Gastrocnemius medialis (tissue), 4 donors: Measurements from ENCODE around the gene PI4KA. TPM values are rescaled to one million over a fixed set of nuclear protein-coding genes. Genes with fewer than 3 reads are reported as not detected.
"Not testable (repeated sequence)": the region's sequence is repeated elsewhere in the genome, so short reads cannot be mapped to it uniquely, and the experiment has no call there.

ENCODE experiments used
- ATAC-seq, 2 donors: fragments of 150-250 bp; one replicate each; pipeline ENCODE4 v1.9.1; 2016
- DNase-seq, 2 donors: peaks; one replicate each; pipeline ENCODE4 v3.0.0-alpha.2; 2019
- H3K27ac ChIP-seq, 4 donors: fragments of 200-600 bp; sonication (generic); 1 replicate in 1 of 4; 2 replicates in 3 of 4; pipeline ENCODE4 v1.5.1; 2016 to 2018; ENCODE audit warnings: mild to moderate bottlenecking in 2 of 4, moderate library complexity in 1 of 4
- H3K27me3 ChIP-seq, 3 donors: fragments of 200-600 bp; sonication (generic) in 2 of 3; 1 replicate in 1 of 3; 2 replicates in 2 of 3; pipeline versions ENCODE4 v1.5.1 to v1.6.0; 2016 to 2019; ENCODE audit warnings: mild to moderate bottlenecking in 1 of 3, moderate library complexity in 1 of 3
- H3K36me3 ChIP-seq, 2 donors: fragments of 200-600 bp; sonication (generic) in 1 of 2; one replicate each; pipeline ENCODE4 v1.5.1; 2017 to 2018
- H3K4me1 ChIP-seq, 2 donors: fragments of 200-600 bp; sonication (generic) in 1 of 2; one replicate each; pipeline ENCODE4 v1.5.1; 2016 to 2017; ENCODE audit warnings: mild to moderate bottlenecking in 2 of 2
- H3K4me3 ChIP-seq, 4 donors: fragments of 200-600 bp; sonication (generic) in 3 of 4; 1 replicate in 1 of 4; 2 replicates in 3 of 4; pipeline ENCODE4 v1.5.1; 2016 to 2019; ENCODE audit warnings: mild to moderate bottlenecking in 2 of 4
- H3K9me3 ChIP-seq, 3 donors: fragments of 200-600 bp; sonication (generic) in 2 of 3; 1 replicate in 1 of 3; 2 replicates in 2 of 3; pipeline ENCODE4 v1.5.1; 2016 to 2019
- POLR2A ChIP-seq, 2 donors: fragments of 450-650 bp; IDR thresholded peaks; one replicate each; pipeline ENCODE4 v1.6.1; 2017; ENCODE audit warnings: antibody characterized with exemption in 2 of 2, mild to moderate bottlenecking in 2 of 2, moderate library complexity in 2 of 2
- in situ Hi-C, 4 donors: fragments of 200-750 bp; cut with MboI; loops; one replicate each; pipeline versions ENCODE4 v1.15.0 to v1.8.0; 2017; ENCODE audit warnings: low sequenced_read_pairs in 4 of 4
- intact Hi-C: fragments of 100-400 bp; cut with DNase I; formaldehyde crosslinking; loops from one replicate; pipeline ENCODE4 v1.15.1; 2023; ENCODE audit warnings: low total_unique reads
- total RNA-seq, 4 donors: library from RNA; depleted of rRNA; stranded (reverse); fragments of >200 nt; gene quantifications; one replicate each; pipeline versions ENCODE4 v1.1.0 to v1.2.3, GENCODE V29; 2016
- TF ChIP-seq, protein P1 (sequence below), 5 experiments: fragments of 450-650 bp in 3 of 5; fragments of 200-600 bp in 2 of 5; sonication (generic) in 2 of 5; IDR thresholded peaks in 4 of 5; conservative IDR thresholded peaks in 1 of 5; 1 replicate in 4 of 5; 2 replicates in 1 of 5; pipeline ENCODE4 v1.5.1; 2016 to 2019; ENCODE audit warnings: antibody characterized with exemption in 5 of 5, mild to moderate bottlenecking in 3 of 5, moderate library complexity in 3 of 5

PI4KA gene
- total RNA-seq, 4 donors from 2014 or later: 40.1 to 59.7 (median 45.4) TPM

- ATAC-seq: peak; percentile 94 to 97
- intact Hi-C loops (no loop called here), in situ Hi-C loops (no loop called here)
- TF ChIP-seq POLR2A (IDR thresholded peaks at IDR 0.05): no peak
- TF ChIP-seq, protein P1, sequence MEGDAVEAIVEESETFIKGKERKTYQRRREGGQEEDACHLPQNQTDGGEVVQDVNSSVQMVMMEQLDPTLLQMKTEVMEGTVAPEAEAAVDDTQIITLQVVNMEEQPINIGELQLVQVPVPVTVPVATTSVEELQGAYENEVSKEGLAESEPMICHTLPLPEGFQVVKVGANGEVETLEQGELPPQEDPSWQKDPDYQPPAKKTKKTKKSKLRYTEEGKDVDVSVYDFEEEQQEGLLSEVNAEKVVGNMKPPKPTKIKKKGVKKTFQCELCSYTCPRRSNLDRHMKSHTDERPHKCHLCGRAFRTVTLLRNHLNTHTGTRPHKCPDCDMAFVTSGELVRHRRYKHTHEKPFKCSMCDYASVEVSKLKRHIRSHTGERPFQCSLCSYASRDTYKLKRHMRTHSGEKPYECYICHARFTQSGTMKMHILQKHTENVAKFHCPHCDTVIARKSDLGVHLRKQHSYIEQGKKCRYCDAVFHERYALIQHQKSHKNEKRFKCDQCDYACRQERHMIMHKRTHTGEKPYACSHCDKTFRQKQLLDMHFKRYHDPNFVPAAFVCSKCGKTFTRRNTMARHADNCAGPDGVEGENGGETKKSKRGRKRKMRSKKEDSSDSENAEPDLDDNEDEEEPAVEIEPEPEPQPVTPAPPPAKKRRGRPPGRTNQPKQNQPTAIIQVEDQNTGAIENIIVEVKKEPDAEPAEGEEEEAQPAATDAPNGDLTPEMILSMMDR (IDR thresholded peaks at IDR 0.05 in 4 of 5, conservative IDR thresholded peaks at IDR 0.05 in 1 of 5): no peak
- no peaks in the 10 kb centered on the region for H3K36me3 ChIP-seq
- peak overlapping the region in 1 of 4 donors; percentile 12 for H3K27ac ChIP-seq
- H3K9me3 ChIP-seq: no peaks in the 10 kb centered on the region
- DNase-seq: peak; percentile 32 to 37
- no peaks in the 10 kb centered on the region for H3K4me1 ChIP-seq
- no peak overlapping the region for H3K4me3 ChIP-seq
- H3K27me3 ChIP-seq: no peaks in the 10 kb centered on the region
Observed at GRCh38 chr22:20904008-20904979, 45.7 kb upstream of the PI4KA start.

DNA sequence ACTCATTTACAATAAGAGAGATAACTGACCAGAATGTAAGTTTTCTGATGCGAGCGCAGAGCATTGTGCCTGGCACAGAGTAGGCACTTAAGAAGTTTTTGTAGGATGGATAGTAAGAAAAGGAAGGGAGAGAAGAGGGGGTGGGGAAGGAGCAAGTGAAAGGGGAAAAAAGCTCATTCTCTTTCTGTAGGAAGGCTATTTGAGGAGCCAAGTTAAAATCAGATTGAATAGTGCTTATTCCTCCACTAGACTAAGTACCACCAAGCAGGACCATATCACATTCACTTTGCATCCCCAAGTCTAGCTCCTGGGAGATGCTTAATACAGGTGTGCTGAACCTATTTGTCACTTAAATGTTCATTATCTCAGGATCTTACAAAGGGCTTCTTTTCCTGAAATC, 44.5 kb upstream of the PI4KA start:
- in situ Hi-C loops (no loop called here), intact Hi-C loops (no loop called here)
- DNase-seq: no peak
- no peak for TF ChIP-seq POLR2A (IDR thresholded peaks at IDR 0.05)
- TF ChIP-seq, protein P1 (IDR thresholded peaks at IDR 0.05 in 4 of 5, conservative IDR thresholded peaks at IDR 0.05 in 1 of 5): no peak
- no peaks in the 10 kb centered on the region for H3K9me3 ChIP-seq
- no peaks in the 10 kb centered on the region for H3K36me3 ChIP-seq
- H3K4me1 ChIP-seq: no peaks in the 10 kb centered on the region
- no peak for ATAC-seq
- no peak overlapping the region for H3K4me3 ChIP-seq
- no peaks in the 10 kb centered on the region for H3K27me3 ChIP-seq
- no peak overlapping the region for H3K27ac ChIP-seq

GRCh38 chr22:20901093-20902033, 42.8 kb upstream of the PI4KA start:
- H3K4me3 ChIP-seq, intact Hi-C loops: not testable (repeated sequence)

GRCh38 chr22:20899827-20900423, 41.3 kb upstream of the PI4KA start:
- in situ Hi-C loops: no loop called here
- intact Hi-C loops: no loop called here

More at GRCh38 chr22:20901093-20902033, 42.8 kb upstream of the PI4KA start:
- DNase-seq, H3K4me1 ChIP-seq, H3K27me3 ChIP-seq, H3K36me3 ChIP-seq, in situ Hi-C loops, ATAC-seq, H3K9me3 ChIP-seq, H3K27ac ChIP-seq: not testable (repeated sequence)

DNA sequence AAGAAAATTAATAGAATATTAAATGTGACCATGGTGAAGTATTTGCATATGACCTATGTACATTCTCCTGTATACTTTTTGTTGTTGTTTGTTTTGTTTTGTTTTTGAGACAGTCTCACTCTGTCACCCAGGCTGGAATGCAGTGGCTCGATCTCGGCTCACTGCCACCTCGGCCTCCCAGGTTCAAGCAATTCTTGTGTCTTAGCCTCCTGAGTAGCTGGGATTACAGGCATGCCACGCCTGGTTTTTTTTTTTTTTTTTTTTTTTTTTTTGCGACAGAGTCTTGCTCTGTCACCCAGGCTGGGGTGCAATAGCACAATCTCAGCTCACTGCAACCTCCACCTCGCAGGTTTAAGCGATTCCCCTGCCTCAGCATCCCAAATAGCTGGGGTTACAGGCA, 39.1 kb upstream of the PI4KA start:
- H3K27ac ChIP-seq, H3K36me3 ChIP-seq, H3K4me1 ChIP-seq, in situ Hi-C loops, DNase-seq, intact Hi-C loops, H3K27me3 ChIP-seq, H3K9me3 ChIP-seq, ATAC-seq, H3K4me3 ChIP-seq: not testable (repeated sequence)

More at GRCh38 chr22:20899827-20900423, 41.3 kb upstream of the PI4KA start:
- Histone ChIP-seq H3K9me3 (no peaks in the 10 kb centered on the region), H3K27ac (no peak overlapping the region), H3K36me3 (no peaks in the 10 kb centered on the region), H3K4me3 (no peak overlapping the region), H3K27me3 (no peaks in the 10 kb centered on the region), H3K4me1 (no peaks in the 10 kb centered on the region)
- DNase-seq (no peak), ATAC-seq (no peak)
- no peak for TF ChIP-seq POLR2A (IDR thresholded peaks at IDR 0.05)
- TF ChIP-seq, protein P1 (IDR thresholded peaks at IDR 0.05 in 4 of 5, conservative IDR thresholded peaks at IDR 0.05 in 1 of 5): no peak
